Thyroid gland (tissue), 4 donors: ENCODE data around the gene ST6GALNAC6.

Source experiments
- POLR2A ChIP-seq, 2 donors: fragments of 450-650 bp; IDR thresholded peaks; one replicate each; pipeline ENCODE4 v1.6.1; 2017; ENCODE audit warnings: antibody characterized with exemption in 2 of 2, mild to moderate bottlenecking in 2 of 2, moderate library complexity in 1 of 2
- TF ChIP-seq, protein P1 (sequence below), 6 experiments: fragments of 200-600 bp in 3 of 6; fragments of 450-650 bp in 3 of 6; sonication (generic) in 3 of 6; IDR thresholded peaks; one replicate each; pipeline ENCODE4 v1.5.1; 2016 to 2019; ENCODE audit warnings: antibody characterized with exemption in 6 of 6, mild to moderate bottlenecking in 2 of 6, inconsistent platforms in 1 of 6, moderate library complexity in 1 of 6

DNA sequence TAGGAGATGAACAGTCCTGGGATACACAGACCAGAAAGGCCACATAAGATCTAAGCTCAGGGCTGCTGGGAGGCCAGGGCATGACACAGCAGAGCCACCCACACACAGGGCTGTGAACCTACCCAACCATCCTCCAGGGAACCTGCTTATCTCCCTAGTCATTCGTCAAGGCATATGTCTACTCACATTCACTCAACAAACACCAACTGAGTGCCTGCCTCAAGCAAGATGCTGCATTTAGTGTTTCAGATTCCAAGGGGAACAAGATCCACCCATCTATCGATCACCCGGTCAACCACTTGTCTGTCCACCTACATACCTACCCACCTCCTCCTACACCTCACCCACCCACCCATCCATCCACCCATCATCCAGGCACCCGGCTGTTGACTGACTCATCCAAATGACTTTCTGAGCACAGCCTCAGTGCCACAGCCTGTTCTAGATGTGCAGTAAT is 36.4 kb upstream of the ST6GALNAC6 start:
- TF ChIP-seq, protein P1, sequence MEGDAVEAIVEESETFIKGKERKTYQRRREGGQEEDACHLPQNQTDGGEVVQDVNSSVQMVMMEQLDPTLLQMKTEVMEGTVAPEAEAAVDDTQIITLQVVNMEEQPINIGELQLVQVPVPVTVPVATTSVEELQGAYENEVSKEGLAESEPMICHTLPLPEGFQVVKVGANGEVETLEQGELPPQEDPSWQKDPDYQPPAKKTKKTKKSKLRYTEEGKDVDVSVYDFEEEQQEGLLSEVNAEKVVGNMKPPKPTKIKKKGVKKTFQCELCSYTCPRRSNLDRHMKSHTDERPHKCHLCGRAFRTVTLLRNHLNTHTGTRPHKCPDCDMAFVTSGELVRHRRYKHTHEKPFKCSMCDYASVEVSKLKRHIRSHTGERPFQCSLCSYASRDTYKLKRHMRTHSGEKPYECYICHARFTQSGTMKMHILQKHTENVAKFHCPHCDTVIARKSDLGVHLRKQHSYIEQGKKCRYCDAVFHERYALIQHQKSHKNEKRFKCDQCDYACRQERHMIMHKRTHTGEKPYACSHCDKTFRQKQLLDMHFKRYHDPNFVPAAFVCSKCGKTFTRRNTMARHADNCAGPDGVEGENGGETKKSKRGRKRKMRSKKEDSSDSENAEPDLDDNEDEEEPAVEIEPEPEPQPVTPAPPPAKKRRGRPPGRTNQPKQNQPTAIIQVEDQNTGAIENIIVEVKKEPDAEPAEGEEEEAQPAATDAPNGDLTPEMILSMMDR (IDR thresholded peaks at IDR 0.05): no peak
- TF ChIP-seq POLR2A (IDR thresholded peaks at IDR 0.05): no peak
